WTC11 (cell line): ENCODE data around the gene OSCAR. TPM values are rescaled to one million over a fixed set of nuclear protein-coding genes. Genes with fewer than 3 reads are reported as not detected.

Experiments used
- ATAC-seq: fragments of 200-7000 bp; cut with Tn5 transposase; 2 replicates; pipeline ENCODE4 v1.10.0; 2021; ENCODE audit warnings: mild to moderate bottlenecking, moderate library complexity
- CTCF ChIA-PET: fragments of 300-600 bp; sonication (Branson Sonifier 250); formaldehyde crosslinking; loops from one replicate; lab custom pipeline; 2021; ENCODE audit warnings: antibody characterized with exemption; lab: Charles Lee
- POLR2A ChIA-PET: fragments of 350-600 bp; sonication (Branson Sonifier 250); formaldehyde crosslinking; loops from one replicate; lab custom pipeline; 2021; ENCODE audit warnings: antibody characterized with exemption; lab: Charles Lee
- DNase-seq: peaks from one replicate; pipeline ENCODE4 v3.0.0; 2021; ENCODE audit warnings: low spot score
- H3K27ac Mint-ChIP-seq: 2 replicates; pipeline ENCODE4 v1.8.0; 2021; ENCODE audit warnings: mixed read lengths
- H3K27me3 Mint-ChIP-seq: 2 replicates; pipeline ENCODE4 v1.8.0; 2021; ENCODE audit warnings: low read depth, mild to moderate bottlenecking, moderate library complexity, mixed read lengths
- H3K36me3 Mint-ChIP-seq: 2 replicates; pipeline ENCODE4 v1.8.0; 2021; ENCODE audit warnings: mixed read lengths
- H3K4me1 Mint-ChIP-seq: 2 replicates; pipeline ENCODE4 v1.8.0; 2022; ENCODE audit warnings: mixed read lengths
- H3K4me3 Mint-ChIP-seq: 2 replicates; pipeline ENCODE4 v1.8.0; 2021; ENCODE audit warnings: mild to moderate bottlenecking, moderate library complexity, mixed read lengths
- H3K9me3 Mint-ChIP-seq: 2 replicates; pipeline ENCODE4 v1.8.0; 2021; ENCODE audit warnings: mixed read lengths
- CTCF ChIP-seq: fragments of 200-600 bp; IDR thresholded peaks from 2 replicates; pipeline ENCODE4 v1.8.0; 2022; ENCODE audit warnings: antibody characterized with exemption
- ESRRA ChIP-seq: sonication (generic); formaldehyde crosslinking; IDR thresholded peaks from 2 replicates; pipeline ENCODE4 v1.8.1; 2022; ENCODE audit warnings: mild to moderate bottlenecking, missing genetic modification reagents, borderline replicate concordance
- FOXJ3 ChIP-seq: sonication (generic); formaldehyde crosslinking; IDR thresholded peaks from 2 replicates; pipeline ENCODE4 v1.9.0; 2021; ENCODE audit warnings: missing genetic modification reagents, mild to moderate bottlenecking, borderline replicate concordance
- JUN ChIP-seq: sonication (generic); formaldehyde crosslinking; IDR thresholded peaks from 2 replicates; pipeline ENCODE4 v1.8.0; 2023; ENCODE audit warnings: mild to moderate bottlenecking, missing genetic modification reagents
- NFE2L1 ChIP-seq: sonication (generic); formaldehyde crosslinking; IDR thresholded peaks from 2 replicates; pipeline ENCODE4 v1.8.1; 2023; ENCODE audit warnings: missing genetic modification reagents
- RELA ChIP-seq: sonication (generic); formaldehyde crosslinking; IDR thresholded peaks from 2 replicates; pipeline ENCODE4 v1.8.1; 2022; ENCODE audit warnings: missing genetic modification reagents, mild to moderate bottlenecking, borderline replicate concordance
- SOX15 ChIP-seq: fragments of 250-450 bp; sonication (Bioruptor Pico); IDR thresholded peaks from 2 replicates; pipeline ENCODE4 v1.9.0; 2021; ENCODE audit warnings: mild to moderate bottlenecking
- TEAD1 ChIP-seq: sonication (generic); formaldehyde crosslinking; IDR thresholded peaks from 2 replicates; pipeline ENCODE4 v1.8.0; 2022; ENCODE audit warnings: mild to moderate bottlenecking, missing genetic modification reagents
- TEAD4 ChIP-seq: sonication (generic); formaldehyde crosslinking; IDR thresholded peaks from 2 replicates; pipeline ENCODE4 v1.8.0; 2022; ENCODE audit warnings: mild to moderate bottlenecking, missing genetic modification reagents
- ZNF263 ChIP-seq: sonication (generic); formaldehyde crosslinking; IDR thresholded peaks from 2 replicates; pipeline ENCODE4 v1.8.1; 2022; ENCODE audit warnings: low read depth, mild to moderate bottlenecking, moderate library complexity, missing genetic modification reagents
- ZNF416 ChIP-seq: fragments of 250-450 bp; sonication (Bioruptor Pico); IDR thresholded peaks from 2 replicates; pipeline ENCODE4 v1.9.0; 2021; ENCODE audit warnings: mild to moderate bottlenecking, inconsistent platforms
- ZSCAN18 ChIP-seq: fragments of 250-450 bp; sonication (Bioruptor Pico); IDR thresholded peaks from 2 replicates; pipeline ENCODE4 v2.1.2; 2022; ENCODE audit warnings: mild to moderate bottlenecking, moderate library complexity
- total RNA-seq: library from RNA; stranded (reverse); gene quantifications from 3 replicates; pipeline ENCODE4 v1.2.3, GENCODE V29; 2021
- TF ChIP-seq, protein P1 (sequence below): sonication (generic); formaldehyde crosslinking; conservative IDR thresholded peaks from 2 replicates; pipeline ENCODE4 v1.8.1; 2023; ENCODE audit warnings: mild to moderate bottlenecking, low read depth, missing genetic modification reagents, moderate library complexity
- TF ChIP-seq, protein P2 (sequence below): sonication (generic); formaldehyde crosslinking; IDR thresholded peaks from 2 replicates; pipeline ENCODE4 v1.8.1; 2022; ENCODE audit warnings: missing genetic modification reagents, borderline replicate concordance

OSCAR gene
- total RNA-seq, 1 experiment from 2014 or later = 2.3 TPM

DNA sequence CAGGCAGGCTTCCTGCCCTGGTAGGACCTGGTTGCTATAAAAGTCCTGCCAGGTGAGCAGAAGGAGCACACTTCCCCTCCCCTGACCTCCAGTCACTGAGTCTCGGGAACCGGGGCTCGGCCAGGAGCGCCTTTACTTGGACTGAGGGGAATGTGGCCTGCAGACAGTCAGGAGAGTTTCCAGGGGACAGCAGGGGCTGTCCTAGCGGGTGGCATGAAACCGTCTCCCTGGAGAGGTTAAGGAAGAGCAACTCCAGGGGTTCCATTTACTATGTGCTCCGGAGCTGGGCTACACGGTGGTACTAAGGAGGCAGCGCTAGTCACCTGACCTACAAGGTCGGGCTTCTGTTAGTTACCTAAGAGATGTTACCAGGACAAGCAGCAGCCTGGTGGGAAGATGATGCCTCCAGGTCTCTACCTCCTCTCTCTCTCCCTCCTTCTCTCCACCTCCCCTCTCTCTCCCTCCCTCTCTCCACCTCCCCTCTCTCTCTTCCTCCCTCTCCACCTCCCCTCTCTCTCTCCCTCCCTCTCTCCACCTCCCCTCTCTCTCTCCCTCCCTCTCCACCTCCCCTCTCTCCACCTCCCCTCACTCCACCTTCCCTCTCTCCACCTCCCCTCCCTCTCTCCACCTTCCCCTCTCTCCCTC, 32.8 kb upstream of the OSCAR start:
- H3K4me3 Mint-ChIP-seq = no peak overlapping the region
- no peak for DNase-seq

GRCh38 chr19:54129617-54129996, 29.0 kb upstream of the OSCAR start:
- TF ChIP-seq ZNF263 (CRISPR knock-in tag) (no peak), TEAD1 (CRISPR knock-in tag) (no peak), ZNF416 (no peak), JUN (CRISPR knock-in tag) (no peak), ESRRA (CRISPR knock-in tag) (no peak), SOX15 (no peak), ZSCAN18 (CRISPR knock-in tag) (no peak), CTCF (no peak), NFE2L1 (CRISPR knock-in tag) (no peak), TEAD4 (CRISPR knock-in tag) (no peak), FOXJ3 (CRISPR knock-in tag) (no peak)
- TF ChIP-seq, protein P1, sequence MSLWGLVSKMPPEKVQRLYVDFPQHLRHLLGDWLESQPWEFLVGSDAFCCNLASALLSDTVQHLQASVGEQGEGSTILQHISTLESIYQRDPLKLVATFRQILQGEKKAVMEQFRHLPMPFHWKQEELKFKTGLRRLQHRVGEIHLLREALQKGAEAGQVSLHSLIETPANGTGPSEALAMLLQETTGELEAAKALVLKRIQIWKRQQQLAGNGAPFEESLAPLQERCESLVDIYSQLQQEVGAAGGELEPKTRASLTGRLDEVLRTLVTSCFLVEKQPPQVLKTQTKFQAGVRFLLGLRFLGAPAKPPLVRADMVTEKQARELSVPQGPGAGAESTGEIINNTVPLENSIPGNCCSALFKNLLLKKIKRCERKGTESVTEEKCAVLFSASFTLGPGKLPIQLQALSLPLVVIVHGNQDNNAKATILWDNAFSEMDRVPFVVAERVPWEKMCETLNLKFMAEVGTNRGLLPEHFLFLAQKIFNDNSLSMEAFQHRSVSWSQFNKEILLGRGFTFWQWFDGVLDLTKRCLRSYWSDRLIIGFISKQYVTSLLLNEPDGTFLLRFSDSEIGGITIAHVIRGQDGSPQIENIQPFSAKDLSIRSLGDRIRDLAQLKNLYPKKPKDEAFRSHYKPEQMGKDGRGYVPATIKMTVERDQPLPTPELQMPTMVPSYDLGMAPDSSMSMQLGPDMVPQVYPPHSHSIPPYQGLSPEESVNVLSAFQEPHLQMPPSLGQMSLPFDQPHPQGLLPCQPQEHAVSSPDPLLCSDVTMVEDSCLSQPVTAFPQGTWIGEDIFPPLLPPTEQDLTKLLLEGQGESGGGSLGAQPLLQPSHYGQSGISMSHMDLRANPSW (CRISPR knock-in tag) = no peak
- TF ChIP-seq, protein P2, sequence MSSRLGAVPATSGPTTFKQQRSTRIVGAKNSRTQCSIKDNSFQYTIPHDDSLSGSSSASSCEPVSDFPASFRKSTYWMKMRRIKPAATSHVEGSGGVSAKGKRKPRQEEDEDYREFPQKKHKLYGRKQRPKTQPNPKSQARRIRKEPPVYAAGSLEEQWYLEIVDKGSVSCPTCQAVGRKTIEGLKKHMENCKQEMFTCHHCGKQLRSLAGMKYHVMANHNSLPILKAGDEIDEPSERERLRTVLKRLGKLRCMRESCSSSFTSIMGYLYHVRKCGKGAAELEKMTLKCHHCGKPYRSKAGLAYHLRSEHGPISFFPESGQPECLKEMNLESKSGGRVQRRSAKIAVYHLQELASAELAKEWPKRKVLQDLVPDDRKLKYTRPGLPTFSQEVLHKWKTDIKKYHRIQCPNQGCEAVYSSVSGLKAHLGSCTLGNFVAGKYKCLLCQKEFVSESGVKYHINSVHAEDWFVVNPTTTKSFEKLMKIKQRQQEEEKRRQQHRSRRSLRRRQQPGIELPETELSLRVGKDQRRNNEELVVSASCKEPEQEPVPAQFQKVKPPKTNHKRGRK = no peak
- peaks cover 44% of the 10 kb centered on the region for H3K36me3 Mint-ChIP-seq

More for the DNA sequence above, 32.8 kb upstream of the OSCAR start:
- Mint-ChIP-seq H3K27ac (no peak overlapping the region), H3K9me3 (no peaks in the 10 kb centered on the region)
- ATAC-seq = no peak
- TF ChIP-seq RELA (CRISPR knock-in tag) = no peak
- TF ChIP-seq, all 79 proteins: peak for 0
- Mint-ChIP-seq H3K36me3 (peaks cover 20% of the 10 kb centered on the region), H3K4me1 (peaks cover 15% of the 10 kb centered on the region), H3K27me3 (no peaks in the 10 kb centered on the region)
- ChIA-PET POLR2A (no interaction called here), CTCF (no interaction called here)

More at GRCh38 chr19:54129617-54129996, 29.0 kb upstream of the OSCAR start:
- H3K27me3 Mint-ChIP-seq = no peaks in the 10 kb centered on the region
- H3K4me3 Mint-ChIP-seq = no peak overlapping the region
- no peak for DNase-seq
- POLR2A ChIA-PET = no interaction called here
- H3K9me3 Mint-ChIP-seq = no peaks in the 10 kb centered on the region
- ATAC-seq = no peak
- CTCF ChIA-PET = no interaction called here
- no peak overlapping the region for H3K27ac Mint-ChIP-seq
- peaks cover 5% of the 10 kb centered on the region for H3K4me1 Mint-ChIP-seq
